CD4-positive, alpha-beta T cell treated with Interleukin-2 at 100 ng/mL for 4 hours (primary cell): Measurements from ENCODE around the gene NR4A1.

ENCODE experiments used
- DNase-seq: peaks from one replicate; pipeline ENCODE4 v3.0.0-alpha.2; 2020; ENCODE audit warnings: low spot score

Gene NR4A1

DNA sequence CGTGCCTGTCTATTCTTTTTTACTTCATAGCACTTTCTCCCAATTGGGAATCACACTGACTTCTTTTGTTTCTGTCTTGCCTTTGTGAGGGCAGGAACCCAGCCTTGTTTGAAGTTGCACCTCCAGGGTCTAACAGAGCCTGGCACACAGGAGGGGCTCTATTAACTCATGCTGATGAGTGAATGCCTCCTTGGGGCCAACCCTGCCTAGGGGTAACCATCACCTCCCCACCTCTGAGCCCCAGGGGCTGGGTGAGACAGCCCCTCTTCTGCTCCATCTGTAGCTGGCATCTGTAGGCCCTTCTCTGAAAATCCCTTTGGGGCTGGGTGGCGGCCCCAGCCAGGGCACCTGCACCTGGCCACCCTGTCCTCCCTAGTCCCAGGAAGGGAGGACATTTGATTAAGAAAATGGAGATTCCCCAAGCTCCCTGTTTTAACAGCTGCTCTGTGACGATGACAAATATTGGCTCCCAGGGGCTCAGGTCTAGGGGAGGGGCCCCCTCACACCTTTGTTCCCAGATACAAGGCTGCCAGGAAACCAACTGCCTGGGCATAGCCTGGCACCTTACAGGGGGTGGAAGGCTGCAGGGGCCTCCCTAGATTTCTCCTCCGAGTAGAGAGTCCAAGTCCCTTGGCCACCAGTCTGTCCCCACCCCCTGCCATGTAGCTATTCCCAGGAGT, 32.7 kb upstream of the NR4A1 start:
- DNase-seq: no peak

DNA sequence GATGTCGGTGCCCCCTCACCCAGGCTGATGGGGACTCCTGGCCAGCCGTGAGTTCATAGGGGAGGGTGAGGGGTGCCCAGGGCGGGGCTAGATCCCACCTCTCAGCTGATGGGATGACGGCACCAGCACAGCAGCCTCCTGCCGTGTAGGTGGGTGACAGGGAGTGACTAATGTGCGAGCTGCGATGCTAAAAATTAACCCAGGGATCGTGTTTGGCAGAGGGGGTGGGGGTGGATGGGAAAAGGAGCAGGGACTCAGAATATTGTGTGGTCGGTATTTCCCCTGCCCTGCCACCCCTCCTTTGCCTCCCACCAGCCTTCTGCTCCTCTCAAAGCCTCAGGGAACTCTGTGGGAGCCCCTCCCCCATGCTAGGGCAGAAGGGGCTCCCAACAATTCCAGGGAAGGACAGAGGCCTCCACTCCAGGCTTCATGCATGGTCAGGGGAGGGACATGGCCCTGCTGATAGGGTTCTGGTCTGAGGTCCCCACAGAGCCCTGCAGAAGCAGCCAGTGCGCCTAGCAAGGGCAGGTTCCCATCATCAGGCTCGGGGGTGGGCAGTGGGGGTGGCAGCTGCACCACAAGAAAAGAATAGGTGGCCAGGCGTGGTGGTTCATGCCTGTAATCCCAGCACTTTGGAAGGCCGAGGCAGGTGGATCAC, 32.0 kb upstream of the NR4A1 start:
- no peak for DNase-seq

GRCh38 chr12:52020539-52021336, 30.5 kb upstream of the NR4A1 start:
- DNase-seq: peak; percentile 63

DNA sequence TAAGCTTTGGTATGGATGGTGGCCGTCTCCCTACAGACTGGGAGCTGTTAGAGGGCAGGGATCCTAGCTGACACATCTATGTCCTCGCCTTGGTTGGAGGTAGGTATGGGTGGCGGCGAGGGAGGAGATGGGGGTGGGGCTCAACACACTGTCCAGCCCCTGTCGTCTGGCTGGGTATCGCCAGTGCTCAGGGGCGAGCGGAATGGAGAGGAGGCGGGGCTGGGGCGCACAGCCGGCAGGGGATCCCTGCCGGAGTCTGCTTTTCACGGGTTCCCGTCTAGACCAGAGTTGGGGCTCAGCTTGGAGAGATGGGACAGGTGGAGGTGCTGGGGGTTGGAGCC, 28.4 kb upstream of the NR4A1 start:
- peak; percentile 20 for DNase-seq

- peak; percentile 89 for DNase-seq
Observed at GRCh38 chr12:52023182-52023975, 27.9 kb upstream of the NR4A1 start.

GRCh38 chr12:52023976-52024688, 27.1 kb upstream of the NR4A1 start:
- DNase-seq: no peak

DNA sequence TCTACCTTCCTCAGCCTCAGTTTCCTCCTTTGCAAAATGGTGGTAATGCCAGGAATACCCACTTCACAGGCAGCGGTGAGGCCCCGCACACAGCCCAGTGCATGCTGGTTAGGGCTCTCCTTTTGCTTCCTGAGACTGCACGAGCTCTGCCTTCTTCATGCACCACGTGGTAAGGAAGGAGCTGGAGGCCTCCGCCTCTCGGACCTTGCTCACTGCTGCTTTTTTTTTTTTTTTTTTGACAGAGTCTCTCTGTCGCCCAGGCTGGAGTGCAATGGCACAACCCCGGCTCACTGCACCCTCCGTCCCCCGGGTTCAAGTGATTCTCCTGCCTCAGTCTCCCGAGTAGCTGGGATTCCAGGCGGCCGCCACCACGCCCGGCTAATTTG, 26.4 kb upstream of the NR4A1 start:
- peak; percentile 43 for DNase-seq

DNA sequence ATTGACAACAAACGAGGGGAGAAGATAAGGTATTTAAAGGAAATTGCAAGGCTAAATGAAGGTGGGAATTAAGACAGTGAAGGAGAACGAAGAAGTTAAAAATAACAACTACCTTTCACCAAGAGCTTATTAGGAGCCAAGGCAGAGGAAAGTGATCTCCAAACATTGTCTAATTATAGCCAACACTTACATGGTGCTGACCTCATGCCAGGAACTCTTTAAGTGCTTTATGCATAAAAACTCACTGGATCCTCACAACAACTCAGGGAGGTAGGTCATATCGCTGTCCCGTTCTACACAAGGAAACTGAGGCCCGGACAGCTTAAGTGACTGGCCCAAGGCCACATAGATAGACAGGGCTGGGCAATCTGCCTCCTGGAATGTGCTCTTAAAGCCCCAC, 25.0 kb upstream of the NR4A1 start:
- no peak for DNase-seq

- no peak for DNase-seq
Observed at GRCh38 chr12:52027085-52027843, 24.0 kb upstream of the NR4A1 start.

- DNase-seq: no peak
Observed at GRCh38 chr12:52029685-52030084, 21.6 kb upstream of the NR4A1 start.

- no peak for DNase-seq
Observed at GRCh38 chr12:52032446-52032803, 18.8 kb upstream of the NR4A1 start.

- DNase-seq: peak; percentile 84
Observed at GRCh38 chr12:52032804-52033445, 18.3 kb upstream of the NR4A1 start.

GRCh38 chr12:52033446-52034140, 17.6 kb upstream of the NR4A1 start:
- no peak for DNase-seq

- no peak for DNase-seq
Observed at GRCh38 chr12:52035190-52035589, 16.1 kb upstream of the NR4A1 start.

GRCh38 chr12:52035926-52036325, 15.3 kb upstream of the NR4A1 start:
- no peak for DNase-seq

GRCh38 chr12:52036587-52037171, 14.6 kb upstream of the NR4A1 start:
- DNase-seq: peak; percentile 73

- no peak for DNase-seq
Observed at GRCh38 chr12:52037248-52037861, 13.9 kb upstream of the NR4A1 start.

DNA sequence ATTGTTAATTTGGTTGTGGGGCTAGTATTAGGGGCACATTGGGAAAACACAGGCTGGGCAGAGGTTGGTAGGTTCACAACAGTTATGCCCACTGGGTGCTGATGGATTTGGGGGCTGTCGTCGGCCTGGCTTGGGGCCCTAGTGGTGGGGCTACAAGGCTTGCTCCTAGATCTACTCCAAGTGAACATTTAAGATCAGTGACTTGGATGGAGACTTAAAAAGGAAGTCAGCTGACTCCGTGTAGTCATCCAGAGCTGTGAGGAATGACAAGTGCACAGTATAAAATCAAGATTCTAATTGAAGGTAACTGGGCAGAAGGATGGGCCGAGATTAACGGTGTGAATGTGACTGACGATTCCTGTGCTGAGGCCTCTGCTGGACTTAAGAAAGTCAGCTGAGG, 12.8 kb upstream of the NR4A1 start:
- no peak for DNase-seq

- no peak for DNase-seq
Observed at GRCh38 chr12:52041035-52041434, 10.2 kb upstream of the NR4A1 start.
